ENCODE results near the gene CGN. TPM values are rescaled to one million over a fixed set of nuclear protein-coding genes. Genes with fewer than 3 reads are reported as not detected.
A peak's percentile ranks its signal among the peaks of the same experiment; 100 is the strongest.

CGN gene
- total and polyA plus RNA-seq, 2 of the 13 experiments (the other 11 are each of a cell fraction or from before 2014, with no cell fraction given), result 0.75 to 0.81 TPM

DNA sequence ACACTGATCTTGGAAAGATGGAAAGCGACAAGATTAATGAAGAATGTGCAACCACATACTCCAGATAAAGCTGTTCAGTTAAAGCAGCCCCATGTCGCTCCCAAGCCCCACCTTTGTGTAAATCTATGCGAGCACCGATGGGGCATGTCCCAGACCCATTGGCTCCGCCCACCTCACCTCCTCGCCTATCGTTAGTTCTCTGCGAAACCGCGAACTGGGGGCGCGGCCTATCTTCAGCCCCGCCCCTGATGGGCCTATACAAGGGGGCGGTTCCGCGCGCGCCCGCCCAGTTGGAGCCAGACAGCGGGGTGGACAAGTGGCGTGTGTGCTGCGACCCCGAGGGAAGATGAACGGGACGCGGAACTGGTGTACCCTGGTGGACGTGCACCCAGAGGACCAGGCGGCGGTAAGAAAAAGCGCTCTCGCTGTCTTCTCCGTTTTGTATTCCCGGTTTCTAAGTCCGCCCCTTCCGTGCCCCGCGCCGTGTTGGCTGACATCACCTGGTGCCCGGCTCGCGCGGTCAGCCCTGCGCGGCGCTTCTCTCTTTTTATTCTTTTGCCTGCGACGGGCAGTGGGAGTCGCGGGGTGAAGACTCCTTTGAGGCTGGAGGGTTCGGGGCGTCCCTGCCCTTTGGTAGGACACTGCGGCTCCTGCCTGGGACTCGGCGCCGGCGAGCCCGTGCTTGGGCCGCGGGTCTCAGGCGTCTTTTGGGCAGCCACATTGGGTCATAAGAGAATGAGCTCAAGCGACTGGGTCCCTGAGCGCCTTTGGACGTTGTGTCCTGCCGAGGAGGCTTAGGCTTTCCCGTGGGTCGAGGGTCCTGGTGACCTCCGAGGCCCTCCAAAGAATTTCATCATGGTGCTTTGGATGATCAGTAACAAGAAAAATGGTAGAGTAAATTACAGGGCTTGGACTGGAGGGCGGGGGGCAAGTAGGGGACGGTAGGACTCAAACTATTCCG is 29.1 kb downstream of the CGN start, which contains the start of gene TUFT1 (continued):
- TF ChIP-seq ZNF576 (CRISPR knock-in tag; IDR thresholded peaks at IDR 0.05), result 0 out of 2 replicates have a peak, but pooled peaks have one; percentile 25
- peak; percentile 84; the same call in 1 of the 2 replicates for TF ChIP-seq SIN3A (IDR thresholded peaks at IDR 0.05; ENCODE audit: borderline replicate concordance, low read depth, low read length)
- TF ChIP-seq MYPOP (CRISPR knock-in tag; IDR thresholded peaks at IDR 0.05), result no peak; the same call in 1 of the 2 replicates
- TF ChIP-seq, protein P1, sequence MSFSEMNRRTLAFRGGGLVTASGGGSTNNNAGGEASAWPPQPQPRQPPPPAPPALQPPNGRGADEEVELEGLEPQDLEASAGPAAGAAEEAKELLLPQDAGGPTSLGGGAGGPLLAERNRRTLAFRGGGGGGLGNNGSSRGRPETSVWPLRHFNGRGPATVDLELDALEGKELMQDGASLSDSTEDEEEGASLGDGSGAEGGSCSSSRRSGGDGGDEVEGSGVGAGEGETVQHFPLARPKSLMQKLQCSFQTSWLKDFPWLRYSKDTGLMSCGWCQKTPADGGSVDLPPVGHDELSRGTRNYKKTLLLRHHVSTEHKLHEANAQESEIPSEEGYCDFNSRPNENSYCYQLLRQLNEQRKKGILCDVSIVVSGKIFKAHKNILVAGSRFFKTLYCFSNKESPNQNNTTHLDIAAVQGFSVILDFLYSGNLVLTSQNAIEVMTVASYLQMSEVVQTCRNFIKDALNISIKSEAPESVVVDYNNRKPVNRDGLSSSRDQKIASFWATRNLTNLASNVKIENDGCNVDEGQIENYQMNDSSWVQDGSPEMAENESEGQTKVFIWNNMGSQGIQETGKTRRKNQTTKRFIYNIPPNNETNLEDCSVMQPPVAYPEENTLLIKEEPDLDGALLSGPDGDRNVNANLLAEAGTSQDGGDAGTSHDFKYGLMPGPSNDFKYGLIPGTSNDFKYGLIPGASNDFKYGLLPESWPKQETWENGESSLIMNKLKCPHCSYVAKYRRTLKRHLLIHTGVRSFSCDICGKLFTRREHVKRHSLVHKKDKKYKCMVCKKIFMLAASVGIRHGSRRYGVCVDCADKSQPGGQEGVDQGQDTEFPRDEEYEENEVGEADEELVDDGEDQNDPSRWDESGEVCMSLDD (CRISPR knock-in tag; IDR thresholded peaks at IDR 0.05; ENCODE audit: borderline replicate concordance), result no peak
- TF ChIP-seq, protein P2, sequence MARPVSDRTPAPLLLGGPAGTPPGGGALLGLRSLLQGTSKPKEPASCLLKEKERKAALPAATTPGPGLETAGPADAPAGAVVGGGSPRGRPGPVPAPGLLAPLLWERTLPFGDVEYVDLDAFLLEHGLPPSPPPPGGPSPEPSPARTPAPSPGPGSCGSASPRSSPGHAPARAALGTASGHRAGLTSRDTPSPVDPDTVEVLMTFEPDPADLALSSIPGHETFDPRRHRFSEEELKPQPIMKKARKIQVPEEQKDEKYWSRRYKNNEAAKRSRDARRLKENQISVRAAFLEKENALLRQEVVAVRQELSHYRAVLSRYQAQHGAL (CRISPR knock-in tag; IDR thresholded peaks at IDR 0.05; ENCODE audit: not compliant biosample characterization), result peak; percentile 72
- 0 out of 2 replicates have a peak, but pooled peaks have one; percentile 77 for TF ChIP-seq ZNF776 (CRISPR knock-in tag; IDR thresholded peaks at IDR 0.05)
- TF ChIP-seq CHCHD3 (CRISPR knock-in tag; IDR thresholded peaks at IDR 0.05), result no peak
- TF ChIP-seq ZFAT (CRISPR knock-in tag; conservative IDR thresholded peaks at IDR 0.05), result no peak
- TF ChIP-seq NR2C2 (CRISPR knock-in tag; IDR thresholded peaks at IDR 0.05; ENCODE audit: borderline replicate concordance), result no peak
- TF ChIP-seq ZNF512 (CRISPR knock-in tag; IDR thresholded peaks at IDR 0.05), result 0 out of 2 replicates have a peak, but pooled peaks have one; percentile 39
- TF ChIP-seq ZNF546 (CRISPR knock-in tag; conservative IDR thresholded peaks at IDR 0.05), result peak; percentile 52; the same call in 1 of the 2 replicates
- no peak for TF ChIP-seq MED13 (CRISPR knock-in tag; IDR thresholded peaks at IDR 0.05)
- TF ChIP-seq ZNF773 (CRISPR knock-in tag; IDR thresholded peaks at IDR 0.05; ENCODE audit: borderline replicate concordance), result peak; percentile 71; the same call in 1 of the 2 replicates
- TF ChIP-seq, protein P3, sequence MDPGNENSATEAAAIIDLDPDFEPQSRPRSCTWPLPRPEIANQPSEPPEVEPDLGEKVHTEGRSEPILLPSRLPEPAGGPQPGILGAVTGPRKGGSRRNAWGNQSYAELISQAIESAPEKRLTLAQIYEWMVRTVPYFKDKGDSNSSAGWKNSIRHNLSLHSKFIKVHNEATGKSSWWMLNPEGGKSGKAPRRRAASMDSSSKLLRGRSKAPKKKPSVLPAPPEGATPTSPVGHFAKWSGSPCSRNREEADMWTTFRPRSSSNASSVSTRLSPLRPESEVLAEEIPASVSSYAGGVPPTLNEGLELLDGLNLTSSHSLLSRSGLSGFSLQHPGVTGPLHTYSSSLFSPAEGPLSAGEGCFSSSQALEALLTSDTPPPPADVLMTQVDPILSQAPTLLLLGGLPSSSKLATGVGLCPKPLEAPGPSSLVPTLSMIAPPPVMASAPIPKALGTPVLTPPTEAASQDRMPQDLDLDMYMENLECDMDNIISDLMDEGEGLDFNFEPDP (CRISPR knock-in tag; conservative IDR thresholded peaks at IDR 0.05), result no peak
- no peak for TF ChIP-seq LCORL (IDR thresholded peaks at IDR 0.05)
- TF ChIP-seq LCORL (CRISPR knock-in tag; IDR thresholded peaks at IDR 0.05), result 0 out of 2 replicates have a peak, but pooled peaks have one; percentile 47
- TF ChIP-seq ZNF451 (CRISPR knock-in tag; IDR thresholded peaks at IDR 0.05), result 0 out of 2 replicates have a peak, but pooled peaks have one; percentile 12
- TF ChIP-seq, protein P4, sequence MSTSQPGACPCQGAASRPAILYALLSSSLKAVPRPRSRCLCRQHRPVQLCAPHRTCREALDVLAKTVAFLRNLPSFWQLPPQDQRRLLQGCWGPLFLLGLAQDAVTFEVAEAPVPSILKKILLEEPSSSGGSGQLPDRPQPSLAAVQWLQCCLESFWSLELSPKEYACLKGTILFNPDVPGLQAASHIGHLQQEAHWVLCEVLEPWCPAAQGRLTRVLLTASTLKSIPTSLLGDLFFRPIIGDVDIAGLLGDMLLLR (CRISPR knock-in tag; IDR thresholded peaks at IDR 0.05), result no peak
- TF ChIP-seq HOXD1 (CRISPR knock-in tag; IDR thresholded peaks at IDR 0.05), result peak; percentile 64; the same call in 1 of the 2 replicates
